Kidney epithelial cell (primary cell): ENCODE results near the gene TLE3. TPM values are rescaled to one million over a fixed set of nuclear protein-coding genes. Genes with fewer than 3 reads are reported as not detected.

ENCODE experiments used
- DNase-seq: peaks from one replicate; pipeline ENCODE4 v3.0.0-alpha.2; 2010; ENCODE audit warnings: low read depth
- H3K27me3 ChIP-seq: 2 replicates; pipeline ENCODE4 v1.6.0; 2011; ENCODE audit warnings: low read length; ENCODE audit not compliant: control insufficient read depth, insufficient read depth
- H3K36me3 ChIP-seq: 2 replicates; pipeline ENCODE4 v1.5.1; 2011; ENCODE audit warnings: low read length; ENCODE audit not compliant: control insufficient read depth, insufficient read depth
- H3K4me3 ChIP-seq: 2 replicates; pipeline ENCODE4 v1.5.1; 2011; ENCODE audit warnings: low read depth, mild to moderate bottlenecking, control low read depth, low read length
- total RNA-seq: library from RNA; depleted of rRNA; stranded (reverse); fragments of >200 nt; gene quantifications from 2 replicates; pipeline ENCODE4 v1.2.3, GENCODE V29; 2015
- TF ChIP-seq, protein P1 (sequence below): IDR thresholded peaks from 2 replicates; pipeline ENCODE4 v1.5.1; 2011; ENCODE audit warnings: mild to moderate bottlenecking, moderate library complexity, low read length, control low read depth, inconsistent platforms; ENCODE audit not compliant: insufficient read depth, poor library complexity, severe bottlenecking

TLE3 gene
- total RNA-seq, 1 donor from 2014 or later, result 67.5 TPM

- TF ChIP-seq, protein P1, sequence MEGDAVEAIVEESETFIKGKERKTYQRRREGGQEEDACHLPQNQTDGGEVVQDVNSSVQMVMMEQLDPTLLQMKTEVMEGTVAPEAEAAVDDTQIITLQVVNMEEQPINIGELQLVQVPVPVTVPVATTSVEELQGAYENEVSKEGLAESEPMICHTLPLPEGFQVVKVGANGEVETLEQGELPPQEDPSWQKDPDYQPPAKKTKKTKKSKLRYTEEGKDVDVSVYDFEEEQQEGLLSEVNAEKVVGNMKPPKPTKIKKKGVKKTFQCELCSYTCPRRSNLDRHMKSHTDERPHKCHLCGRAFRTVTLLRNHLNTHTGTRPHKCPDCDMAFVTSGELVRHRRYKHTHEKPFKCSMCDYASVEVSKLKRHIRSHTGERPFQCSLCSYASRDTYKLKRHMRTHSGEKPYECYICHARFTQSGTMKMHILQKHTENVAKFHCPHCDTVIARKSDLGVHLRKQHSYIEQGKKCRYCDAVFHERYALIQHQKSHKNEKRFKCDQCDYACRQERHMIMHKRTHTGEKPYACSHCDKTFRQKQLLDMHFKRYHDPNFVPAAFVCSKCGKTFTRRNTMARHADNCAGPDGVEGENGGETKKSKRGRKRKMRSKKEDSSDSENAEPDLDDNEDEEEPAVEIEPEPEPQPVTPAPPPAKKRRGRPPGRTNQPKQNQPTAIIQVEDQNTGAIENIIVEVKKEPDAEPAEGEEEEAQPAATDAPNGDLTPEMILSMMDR, result no peak
- no peak for DNase-seq
- peaks cover 12% of the 10 kb centered on the region for H3K36me3 ChIP-seq
- no peaks in the 10 kb centered on the region for H3K27me3 ChIP-seq
- no peak overlapping the region for H3K4me3 ChIP-seq
These were observed 42.8 kb downstream of the TLE3 start for GRCh38 chr15:70054884-70055387.

DNA sequence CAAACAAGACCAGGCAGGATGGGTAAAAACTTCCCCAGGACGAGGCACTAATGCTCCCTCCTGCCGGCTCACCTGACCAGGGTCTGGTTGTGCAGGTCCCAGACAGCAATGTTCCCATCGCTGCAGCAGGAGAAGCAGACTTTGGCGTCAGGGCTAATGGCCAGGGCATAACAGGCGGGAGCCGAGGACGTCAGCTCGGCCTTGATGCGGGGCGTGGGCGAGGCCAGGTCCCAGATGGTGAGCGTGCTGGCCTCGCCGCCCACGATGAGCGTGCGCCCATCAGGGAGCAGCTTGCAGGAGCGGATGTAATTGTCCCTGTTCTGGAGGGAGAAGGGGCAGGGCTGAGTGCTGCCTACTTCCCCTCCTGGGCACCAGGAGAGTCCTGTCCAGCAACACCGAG is 43.4 kb downstream of the TLE3 start:
- H3K36me3 ChIP-seq, result peaks cover 11% of the 10 kb centered on the region
- no peak for DNase-seq
- no peaks in the 10 kb centered on the region for H3K27me3 ChIP-seq
- no peak overlapping the region for H3K4me3 ChIP-seq
- TF ChIP-seq, protein P1, result no peak

DNA sequence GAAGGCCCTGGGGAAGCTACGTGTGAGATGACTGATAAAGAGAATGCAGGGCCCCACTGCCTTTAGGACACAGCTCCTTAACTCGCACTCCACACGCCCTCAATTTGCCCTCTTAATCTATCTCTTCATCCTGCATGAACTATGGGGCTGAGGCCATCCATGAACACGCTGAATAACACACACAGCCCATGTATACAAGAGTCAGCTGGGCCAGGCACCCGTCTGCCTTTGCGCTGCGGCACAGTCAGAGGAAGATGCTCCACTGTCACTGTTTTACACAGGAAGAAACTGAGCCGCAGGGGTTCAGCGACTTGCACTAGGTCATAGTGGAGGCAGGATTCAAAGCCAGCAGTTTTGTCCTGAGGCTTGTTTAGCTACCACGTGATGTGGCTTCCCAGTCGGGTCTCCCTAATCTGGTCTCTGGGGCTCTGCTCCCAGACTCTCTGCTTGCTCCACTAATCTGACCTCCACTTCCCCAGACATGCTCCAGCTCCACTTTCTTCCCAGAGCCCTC is 43.9 kb downstream of the TLE3 start:
- no peak for DNase-seq
- Histone ChIP-seq H3K27me3 (no peaks in the 10 kb centered on the region), H3K4me3 (no peak overlapping the region), H3K36me3 (peaks cover 11% of the 10 kb centered on the region)
- TF ChIP-seq, protein P1, result no peak

GRCh38 chr15:70053001-70053715 is 44.6 kb downstream of the TLE3 start:
- H3K27me3 ChIP-seq, result no peaks in the 10 kb centered on the region
- TF ChIP-seq, protein P1, result no peak
- H3K36me3 ChIP-seq, result peaks cover 11% of the 10 kb centered on the region
- DNase-seq, result no peak
- H3K4me3 ChIP-seq, result no peak overlapping the region

DNA sequence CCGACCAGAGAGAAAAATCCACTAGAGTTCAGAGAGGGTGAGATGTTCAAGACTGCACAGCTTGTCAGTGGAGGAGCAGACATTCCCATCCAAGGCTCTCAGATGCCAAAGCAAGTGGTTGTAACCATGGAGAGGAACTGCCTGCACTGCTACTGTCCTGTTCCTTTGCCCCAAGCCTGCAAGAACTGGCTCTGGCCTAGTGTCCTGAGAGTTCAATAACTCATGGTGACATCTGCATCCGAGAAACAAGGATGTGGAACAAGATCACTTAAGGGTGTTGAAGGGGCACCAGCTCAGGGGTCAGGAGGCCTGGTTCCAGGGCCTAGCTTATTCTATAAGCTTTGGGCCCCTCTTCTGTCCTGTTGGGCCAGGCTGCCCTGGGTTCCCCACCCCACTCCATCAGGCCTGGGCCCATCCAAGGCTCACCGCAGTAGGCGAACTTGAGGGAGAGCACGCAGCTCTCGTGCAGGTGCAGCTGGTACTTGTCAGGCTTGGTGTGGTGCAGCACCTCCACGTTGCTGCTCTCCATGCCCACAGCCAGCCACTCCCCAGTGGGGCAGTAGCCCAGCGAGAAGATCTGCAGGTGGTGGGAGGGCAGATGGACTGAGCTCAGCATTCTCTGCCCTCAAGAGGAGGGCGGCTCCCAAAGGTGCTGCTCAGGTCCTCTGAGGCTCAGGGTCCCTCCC is 45.6 kb downstream of the TLE3 start:
- TF ChIP-seq, protein P1, result no peak
- no peak for DNase-seq
- H3K36me3 ChIP-seq, result peaks cover 11% of the 10 kb centered on the region

More for the DNA sequence above, 45.6 kb downstream of the TLE3 start:
- Histone ChIP-seq H3K4me3 (no peak overlapping the region), H3K27me3 (no peaks in the 10 kb centered on the region)
